OCI-LY7 (cell line): ENCODE data around the gene DGKH.

ENCODE experiments used
- EZH2phosphoT487 ChIP-seq: fragments of 200-600 bp; sonication (generic); IDR thresholded peaks from 2 replicates; pipeline ENCODE4 v1.6.1; 2018; ENCODE audit warnings: low read depth, borderline replicate concordance, mild to moderate bottlenecking, mixed run types, antibody characterized with exemption, low read length, moderate library complexity, mixed read lengths
- TF ChIP-seq, protein P1 (sequence below): fragments of 200-600 bp; sonication (generic); conservative IDR thresholded peaks from 2 replicates; pipeline ENCODE4 v1.5.1; 2014; ENCODE audit warnings: mild to moderate bottlenecking, antibody characterized with exemption, low read length, moderate library complexity, mixed read lengths

DNA sequence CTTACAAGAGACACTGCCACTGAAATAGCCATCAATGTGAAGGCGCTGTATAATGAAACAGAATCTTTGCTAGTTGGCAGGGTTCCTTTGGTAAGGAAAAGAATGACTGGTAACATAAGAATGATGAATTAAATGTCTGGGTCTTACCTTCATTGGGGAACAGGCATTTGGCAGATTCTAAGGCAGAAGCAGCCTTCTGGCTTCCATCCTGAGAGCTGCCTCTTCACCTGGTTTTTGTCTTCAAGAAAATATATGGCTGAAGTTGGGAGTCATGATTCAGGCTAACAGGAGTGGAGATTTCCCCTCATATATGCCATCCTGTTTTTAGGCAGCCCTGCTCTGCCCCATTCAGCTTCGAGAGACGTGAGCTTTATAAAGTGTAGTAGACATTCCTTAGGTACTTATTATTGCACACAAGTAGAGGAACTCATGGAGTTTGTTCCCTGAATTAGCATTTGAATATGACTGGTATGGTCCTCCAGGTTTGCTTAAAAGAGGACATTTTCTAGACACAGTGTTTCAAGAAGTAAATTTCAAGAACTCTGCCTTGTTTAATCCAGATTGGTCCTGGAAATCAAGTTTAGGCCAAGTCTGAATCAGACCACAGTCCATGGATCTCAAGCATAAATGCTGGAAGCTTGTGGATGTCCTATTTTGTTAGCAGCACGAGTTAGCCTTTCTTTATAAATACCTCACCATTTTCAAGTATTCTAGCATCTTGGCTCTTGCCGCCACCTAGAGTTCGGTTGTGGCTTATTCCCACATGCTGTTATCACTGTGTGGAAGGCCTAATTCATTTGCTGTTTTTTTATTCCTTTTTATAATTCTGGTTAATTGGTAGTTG is 167.4 kb downstream of the DGKH start:
- TF ChIP-seq, protein P1, sequence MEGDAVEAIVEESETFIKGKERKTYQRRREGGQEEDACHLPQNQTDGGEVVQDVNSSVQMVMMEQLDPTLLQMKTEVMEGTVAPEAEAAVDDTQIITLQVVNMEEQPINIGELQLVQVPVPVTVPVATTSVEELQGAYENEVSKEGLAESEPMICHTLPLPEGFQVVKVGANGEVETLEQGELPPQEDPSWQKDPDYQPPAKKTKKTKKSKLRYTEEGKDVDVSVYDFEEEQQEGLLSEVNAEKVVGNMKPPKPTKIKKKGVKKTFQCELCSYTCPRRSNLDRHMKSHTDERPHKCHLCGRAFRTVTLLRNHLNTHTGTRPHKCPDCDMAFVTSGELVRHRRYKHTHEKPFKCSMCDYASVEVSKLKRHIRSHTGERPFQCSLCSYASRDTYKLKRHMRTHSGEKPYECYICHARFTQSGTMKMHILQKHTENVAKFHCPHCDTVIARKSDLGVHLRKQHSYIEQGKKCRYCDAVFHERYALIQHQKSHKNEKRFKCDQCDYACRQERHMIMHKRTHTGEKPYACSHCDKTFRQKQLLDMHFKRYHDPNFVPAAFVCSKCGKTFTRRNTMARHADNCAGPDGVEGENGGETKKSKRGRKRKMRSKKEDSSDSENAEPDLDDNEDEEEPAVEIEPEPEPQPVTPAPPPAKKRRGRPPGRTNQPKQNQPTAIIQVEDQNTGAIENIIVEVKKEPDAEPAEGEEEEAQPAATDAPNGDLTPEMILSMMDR, result peak; percentile 85
- no peak for TF ChIP-seq EZH2phosphoT487
